ENCODE measurements around the gene KLF6. TPM values are rescaled to one million over a fixed set of nuclear protein-coding genes. Genes with fewer than 3 reads are reported as not detected.

Gene KLF6
- total RNA-seq, 1 experiment from 2014 or later = 94.5 TPM

- ChIA-PET POLR2A (ENCODE audit: unreplicated experiment) (interaction anchor here (0.5 to 0.7 kb wide), 2 partner anchors 46 to 49 kb away, joined by 4 to 13 read pairs; partner anchors contain the start of gene KLF6), CTCF (no interaction called here)
- Histone ChIP-seq H3K27ac (ENCODE audit: low read length) (no peak overlapping the region), H3F3A (ENCODE audit: low read length, unreplicated experiment) (no peaks in the 10 kb centered on the region), H3K79me2 (ENCODE audit: low read length) (no peaks in the 10 kb centered on the region), H3K27me3 (ENCODE audit: low read length) (no peaks in the 10 kb centered on the region), H3K4me1 (ENCODE audit: insufficient read depth, low read length) (peaks cover 6% of the 10 kb centered on the region; the same call in 1 of the 2 replicates), H3K9me2 (replicated peaks; ENCODE audit: low read length) (no peaks in the 10 kb centered on the region), H3K9me3 (ENCODE audit: low read length) (no peaks in the 10 kb centered on the region), H2AFZ (ENCODE audit: low read length) (no peak overlapping the region), H3K9ac (ENCODE audit: low read length) (no peak overlapping the region), H3K36me3 (ENCODE audit: low read depth, low read length) (no peaks in the 10 kb centered on the region), H4K20me1 (ENCODE audit: low read length) (no peaks in the 10 kb centered on the region), H3K4me3 (ENCODE audit: low read length) (no peak overlapping the region), H3K4me2 (ENCODE audit: low read length) (no peak overlapping the region)
- BruUV-seq (replicated peaks) = no TSS peak
- intact Hi-C loops (cut with micrococcal nuclease) = no loop called here
- no peak for DNase-seq
- no peak for TF ChIP-seq CTCF (conservative IDR thresholded peaks at IDR 0.05; ENCODE audit: low read depth, low read length)
- TF ChIP-seq EZH2phosphoT487 (IDR thresholded peaks at IDR 0.05; ENCODE audit: borderline replicate concordance, low read length) = no peak
- no peak for TF ChIP-seq EZH2 (IDR thresholded peaks at IDR 0.05; ENCODE audit: low read length, unreplicated experiment)
- peak; percentile 75 for ATAC-seq
These were observed 45.9 kb upstream of the KLF6 start for GRCh38 chr10:3830946-3831345.

DNA sequence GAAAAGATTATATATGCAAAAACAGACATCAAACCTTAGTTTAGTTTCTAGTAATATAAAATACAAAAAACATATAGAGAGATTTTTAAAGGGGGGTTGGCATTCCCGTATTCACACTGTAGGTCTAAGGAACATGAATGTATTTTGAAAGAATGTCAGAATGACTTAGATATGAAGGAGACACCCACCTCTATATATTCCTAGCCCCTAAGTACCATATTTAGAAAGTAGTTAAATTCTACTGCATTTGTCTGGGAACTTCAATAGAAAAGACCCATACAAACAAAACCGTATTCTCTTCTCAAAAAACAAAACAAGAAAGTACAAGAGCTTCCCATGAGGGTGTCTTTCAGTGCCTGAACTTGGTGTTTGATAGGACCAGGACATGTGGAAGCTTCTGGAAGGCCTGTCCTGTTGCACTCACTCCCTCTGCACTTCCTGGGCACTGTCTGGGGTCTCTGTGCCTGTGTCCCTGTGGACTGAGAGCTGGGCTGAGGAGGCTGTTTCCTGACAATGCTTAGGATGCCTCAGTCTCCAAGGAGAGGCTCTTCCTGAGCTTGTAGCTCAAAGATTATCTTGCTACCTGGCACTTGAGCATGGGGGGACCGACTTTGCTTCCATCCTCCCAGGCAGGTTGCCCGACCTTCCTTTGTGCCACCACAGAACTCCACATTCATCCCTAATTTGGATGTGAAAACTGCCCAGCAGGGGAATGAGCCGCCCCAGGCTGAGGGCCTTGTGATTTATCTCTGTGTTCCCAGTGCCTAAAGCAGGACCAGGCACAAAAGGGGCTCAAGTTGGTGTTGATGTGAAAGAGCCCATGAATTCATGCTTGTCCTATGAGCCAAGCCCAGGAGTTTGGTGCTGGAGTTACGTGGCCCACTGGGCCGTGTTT, 44.4 kb upstream of the KLF6 start:
- CTCF ChIA-PET = interaction anchor here (0.6 to 0.8 kb wide), 2 partner anchors 45 to 66 kb away, joined by 3 read pairs; partner anchors contain the start of gene KLF6
- BruUV-seq (replicated peaks) = TSS peak; percentile 52

More for the DNA sequence above, 44.4 kb upstream of the KLF6 start:
- H3K9ac ChIP-seq (ENCODE audit: low read length) = peak overlapping the region; percentile 69
- H4K20me1 ChIP-seq (ENCODE audit: low read length) = no peaks in the 10 kb centered on the region
- no peaks in the 10 kb centered on the region for H3K36me3 ChIP-seq (ENCODE audit: low read depth, low read length)
- H3K27me3 ChIP-seq (ENCODE audit: low read length) = no peaks in the 10 kb centered on the region
- DNase-seq = no peak
- intact Hi-C loops (cut with micrococcal nuclease) = loop anchor here (2.0 kb wide), 2 partner anchors 19 to 23 kb away; no protein-coding TSS in a partner anchor
- H3K4me1 ChIP-seq (ENCODE audit: insufficient read depth, low read length) = peaks cover 13% of the 10 kb centered on the region; the same call in 1 of the 2 replicates
- H3K4me2 ChIP-seq (ENCODE audit: low read length) = peak overlapping the region; percentile 93
- no peaks in the 10 kb centered on the region for H3K9me2 ChIP-seq (replicated peaks; ENCODE audit: low read length)
- H3F3A ChIP-seq (ENCODE audit: low read length, unreplicated experiment) = no peaks in the 10 kb centered on the region
- POLR2A ChIA-PET (ENCODE audit: unreplicated experiment) = interaction anchor here (0.6 to 0.7 kb wide), 4 partner anchors 9 to 828 kb away, joined by 5 to 11 read pairs (median 6); no protein-coding TSS in a partner anchor
- no peaks in the 10 kb centered on the region for H3K9me3 ChIP-seq (ENCODE audit: low read length)
- no peaks in the 10 kb centered on the region for H3K79me2 ChIP-seq (ENCODE audit: low read length)
- peak overlapping the region; percentile 71 for H3K4me3 ChIP-seq (ENCODE audit: low read length)
- peak overlapping the region; percentile 37 for H3K27ac ChIP-seq (ENCODE audit: low read length)
- peak; percentile 9; the same call in 1 of the 2 replicates for ATAC-seq
- peak overlapping the region; percentile 87 for H2AFZ ChIP-seq (ENCODE audit: low read length)
- TF ChIP-seq EZH2 (IDR thresholded peaks at IDR 0.05; ENCODE audit: low read length, unreplicated experiment) (no peak), CTCF (conservative IDR thresholded peaks at IDR 0.05; ENCODE audit: low read depth, low read length) (no peak), EZH2phosphoT487 (IDR thresholded peaks at IDR 0.05; ENCODE audit: borderline replicate concordance, low read length) (no peak)

Data from PC-3 (cell line).